MM.1S (cell line): ENCODE data around the gene TBC1D8.

ENCODE experiments used
- DNase-seq: peaks from one replicate; pipeline ENCODE4 v3.0.0-alpha.2; 2015
- H2AFZ ChIP-seq: fragments of 300-600 bp; sonication (generic); 2 replicates; pipeline ENCODE4 v1.6.0; 2016; ENCODE audit warnings: antibody characterized with exemption, low read length
- H3F3A ChIP-seq: fragments of 300-600 bp; sonication (generic); 2 replicates; pipeline ENCODE4 v1.6.1; 2016; ENCODE audit warnings: mild to moderate bottlenecking, antibody characterized with exemption, low read length, moderate library complexity, mixed read lengths; ENCODE audit not compliant: insufficient read depth
- H3K27ac ChIP-seq: fragments of 300-600 bp; sonication (generic); 2 replicates; pipeline ENCODE4 v1.5.1; 2016; ENCODE audit warnings: mild to moderate bottlenecking, low read length
- H3K27me3 ChIP-seq: fragments of 300-600 bp; sonication (generic); replicated peaks from 2 replicates; pipeline ENCODE4 v1.6.0; 2016; ENCODE audit warnings: low read length; ENCODE audit not compliant: insufficient read depth
- H3K36me3 ChIP-seq: fragments of 300-600 bp; sonication (generic); replicated peaks from 2 replicates; pipeline ENCODE4 v1.6.1; 2016; ENCODE audit warnings: mild to moderate bottlenecking, low read length, mixed read lengths; ENCODE audit not compliant: insufficient read depth
- H3K4me1 ChIP-seq: fragments of 300-600 bp; sonication (generic); 2 replicates; pipeline ENCODE4 v1.6.1; 2016; ENCODE audit warnings: low read length, mixed read lengths
- H3K4me2 ChIP-seq: fragments of 300-600 bp; sonication (generic); 2 replicates; pipeline ENCODE4 v1.6.0; 2016; ENCODE audit warnings: low read depth, low read length
- H3K4me3 ChIP-seq: fragments of 300-600 bp; sonication (generic); 2 replicates; pipeline ENCODE4 v1.5.1; 2016; ENCODE audit warnings: low read length, mixed read lengths
- H3K79me2 ChIP-seq: fragments of 300-600 bp; sonication (generic); 2 replicates; pipeline ENCODE4 v1.6.1; 2016; ENCODE audit warnings: mixed run types, low read length, mixed read lengths
- H3K9ac ChIP-seq: fragments of 300-600 bp; sonication (generic); 2 replicates; pipeline ENCODE4 v1.6.1; 2016; ENCODE audit warnings: low read length, mixed read lengths
- H3K9me2 ChIP-seq: fragments of 300-600 bp; sonication (generic); replicated peaks from 2 replicates; pipeline ENCODE4 v1.6.1; 2016; ENCODE audit warnings: mild to moderate bottlenecking, low read length, mixed read lengths; ENCODE audit not compliant: insufficient read depth
- H3K9me3 ChIP-seq: fragments of 300-600 bp; sonication (generic); replicated peaks from 2 replicates; pipeline ENCODE4 v1.6.1; 2016; ENCODE audit warnings: mild to moderate bottlenecking, low read length, mixed read lengths; ENCODE audit not compliant: insufficient read depth
- H4K20me1 ChIP-seq: fragments of 300-600 bp; sonication (generic); 2 replicates; pipeline ENCODE4 v1.6.1; 2016; ENCODE audit warnings: mild to moderate bottlenecking, low read length, moderate library complexity, mixed read lengths; ENCODE audit not compliant: insufficient read depth
- EZH2 ChIP-seq: fragments of 300-600 bp; sonication (generic); optimal IDR thresholded peaks from 2 replicates; pipeline ENCODE3; 2017; ENCODE audit warnings: low read depth, mild to moderate bottlenecking, antibody characterized with exemption, low read length, mixed read lengths
- EZH2phosphoT487 ChIP-seq: fragments of 300-600 bp; sonication (generic); IDR thresholded peaks from 2 replicates; pipeline ENCODE4 v1.6.1; 2018; ENCODE audit warnings: antibody characterized with exemption, low read length
- TF ChIP-seq, protein P1 (sequence below): fragments of 300-600 bp; sonication (generic); IDR thresholded peaks from 2 replicates; pipeline ENCODE4 v1.5.1; 2016; ENCODE audit warnings: antibody characterized with exemption, low read length, mixed read lengths

TBC1D8 gene

DNA sequence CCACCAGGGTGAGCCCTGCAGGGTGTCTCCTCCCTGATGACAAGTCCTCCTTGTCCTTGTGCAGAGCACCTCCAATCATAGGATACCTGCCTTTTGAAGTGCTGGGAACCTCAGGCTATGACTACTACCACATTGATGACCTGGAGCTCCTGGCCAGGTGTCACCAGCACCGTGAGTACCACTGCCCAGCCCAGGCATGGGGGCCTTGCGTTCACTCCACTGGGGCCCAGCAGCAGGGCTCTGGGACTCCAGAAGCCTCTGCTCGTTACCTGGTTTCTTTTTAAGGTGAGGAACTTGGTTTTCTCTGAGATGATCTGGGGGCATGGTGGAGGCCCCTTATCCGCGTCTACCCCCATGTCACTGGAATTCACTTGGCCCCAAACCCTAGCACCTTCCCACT is 185.6 kb downstream of the TBC1D8 start:
- DNase-seq, result no peak
- no peaks in the 10 kb centered on the region for H4K20me1 ChIP-seq
- H3K4me1 ChIP-seq, result peaks cover 4% of the 10 kb centered on the region
- H3F3A ChIP-seq, result no peaks in the 10 kb centered on the region
- H3K4me3 ChIP-seq, result no peak overlapping the region
- H3K27ac ChIP-seq, result no peak overlapping the region
- TF ChIP-seq EZH2phosphoT487, result no peak
- TF ChIP-seq, protein P1, sequence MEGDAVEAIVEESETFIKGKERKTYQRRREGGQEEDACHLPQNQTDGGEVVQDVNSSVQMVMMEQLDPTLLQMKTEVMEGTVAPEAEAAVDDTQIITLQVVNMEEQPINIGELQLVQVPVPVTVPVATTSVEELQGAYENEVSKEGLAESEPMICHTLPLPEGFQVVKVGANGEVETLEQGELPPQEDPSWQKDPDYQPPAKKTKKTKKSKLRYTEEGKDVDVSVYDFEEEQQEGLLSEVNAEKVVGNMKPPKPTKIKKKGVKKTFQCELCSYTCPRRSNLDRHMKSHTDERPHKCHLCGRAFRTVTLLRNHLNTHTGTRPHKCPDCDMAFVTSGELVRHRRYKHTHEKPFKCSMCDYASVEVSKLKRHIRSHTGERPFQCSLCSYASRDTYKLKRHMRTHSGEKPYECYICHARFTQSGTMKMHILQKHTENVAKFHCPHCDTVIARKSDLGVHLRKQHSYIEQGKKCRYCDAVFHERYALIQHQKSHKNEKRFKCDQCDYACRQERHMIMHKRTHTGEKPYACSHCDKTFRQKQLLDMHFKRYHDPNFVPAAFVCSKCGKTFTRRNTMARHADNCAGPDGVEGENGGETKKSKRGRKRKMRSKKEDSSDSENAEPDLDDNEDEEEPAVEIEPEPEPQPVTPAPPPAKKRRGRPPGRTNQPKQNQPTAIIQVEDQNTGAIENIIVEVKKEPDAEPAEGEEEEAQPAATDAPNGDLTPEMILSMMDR, result no peak
- no peaks in the 10 kb centered on the region for H3K79me2 ChIP-seq
- no peaks in the 10 kb centered on the region for H3K9me3 ChIP-seq
- no peak overlapping the region for H3K9ac ChIP-seq
- H3K27me3 ChIP-seq, result no peaks in the 10 kb centered on the region
- H2AFZ ChIP-seq, result no peak overlapping the region
- no peaks in the 10 kb centered on the region for H3K9me2 ChIP-seq
- H3K36me3 ChIP-seq, result no peaks in the 10 kb centered on the region
- H3K4me2 ChIP-seq, result no peak overlapping the region

DNA sequence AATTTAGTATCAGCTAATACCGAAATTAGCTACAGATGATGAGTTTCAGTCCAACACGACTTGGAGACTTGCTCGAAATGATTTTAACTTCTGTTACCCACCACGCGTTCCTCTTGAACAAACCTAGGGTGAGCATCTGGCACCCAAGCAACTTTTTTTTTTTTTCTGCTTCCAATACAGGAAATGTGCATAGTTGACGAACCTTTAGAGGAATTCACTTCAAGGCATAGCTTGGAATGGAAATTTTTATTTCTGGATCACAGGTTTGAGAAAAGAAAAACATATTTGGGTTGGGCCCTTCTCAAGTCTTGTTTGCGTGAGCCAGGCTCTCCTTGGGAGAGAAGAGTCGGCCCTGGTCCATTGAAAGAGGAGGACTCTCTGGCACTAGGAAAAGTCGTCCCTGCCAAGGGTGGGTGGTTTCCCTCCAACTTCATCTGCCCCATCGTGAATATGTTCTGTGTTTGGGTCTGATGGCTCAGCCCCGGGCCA is 186.5 kb downstream of the TBC1D8 start:
- TF ChIP-seq EZH2phosphoT487, result no peak
- TF ChIP-seq EZH2, result no peak
- TF ChIP-seq, protein P1, result no peak
- Histone ChIP-seq H3K9me2 (no peaks in the 10 kb centered on the region), H3K27me3 (no peaks in the 10 kb centered on the region), H3K4me3 (no peak overlapping the region), H2AFZ (no peak overlapping the region), H3K9ac (no peak overlapping the region), H3K79me2 (no peaks in the 10 kb centered on the region), H3K27ac (no peak overlapping the region), H3K9me3 (no peaks in the 10 kb centered on the region), H4K20me1 (no peaks in the 10 kb centered on the region), H3F3A (0 out of 2 replicates have a peak, but pooled peaks cover 2% of the 10 kb centered on the region), H3K4me1 (peaks cover 11% of the 10 kb centered on the region), H3K36me3 (no peaks in the 10 kb centered on the region), H3K4me2 (no peak overlapping the region)
- no peak for DNase-seq

DNA sequence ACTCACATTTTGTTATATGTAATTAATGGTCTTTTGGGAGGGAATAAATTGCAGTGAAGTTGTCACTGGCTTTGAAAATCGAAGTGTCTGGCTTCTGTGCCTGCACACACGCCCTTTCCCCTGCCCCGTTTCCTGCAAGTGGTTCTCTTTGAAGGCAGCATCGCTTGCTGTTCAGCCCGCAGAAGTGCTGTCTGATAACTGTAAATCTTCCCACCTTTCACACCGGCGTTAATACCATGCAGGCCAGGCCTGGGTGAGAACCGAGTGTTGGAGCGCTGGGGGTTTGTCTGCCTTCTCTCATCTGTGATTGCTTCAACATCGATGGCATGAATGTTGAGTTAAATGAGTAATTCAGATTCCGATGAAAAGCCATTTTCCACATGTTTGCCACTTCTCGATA is 187.0 kb downstream of the TBC1D8 start:
- H3F3A ChIP-seq, result peaks cover 7% of the 10 kb centered on the region
- TF ChIP-seq EZH2phosphoT487 (no peak), EZH2 (no peak)
- TF ChIP-seq, protein P1, result no peak
- no peak overlapping the region for H3K4me3 ChIP-seq
- no peaks in the 10 kb centered on the region for H3K79me2 ChIP-seq
- H3K9me3 ChIP-seq, result no peaks in the 10 kb centered on the region
- H3K36me3 ChIP-seq, result no peaks in the 10 kb centered on the region
- H3K9ac ChIP-seq, result no peak overlapping the region
- H3K27ac ChIP-seq, result no peak overlapping the region
- no peak for DNase-seq
- H4K20me1 ChIP-seq, result no peaks in the 10 kb centered on the region
- H3K4me2 ChIP-seq, result no peak overlapping the region
- H3K9me2 ChIP-seq, result no peaks in the 10 kb centered on the region
- no peaks in the 10 kb centered on the region for H3K27me3 ChIP-seq
- H3K4me1 ChIP-seq, result peaks cover 11% of the 10 kb centered on the region
- no peak overlapping the region for H2AFZ ChIP-seq
